H1 (cell line): ENCODE results near the gene FSTL4. TPM values are rescaled to one million over a fixed set of nuclear protein-coding genes. Genes with fewer than 3 reads are reported as not detected.

Experiments used
- CTCF ChIA-PET: fragments of 300-600 bp; sonication (Branson Sonifier 250); formaldehyde crosslinking; loops from one replicate; lab custom pipeline; 2021; ENCODE audit not compliant: partially characterized antibody; lab: Charles Lee
- POLR2A ChIA-PET: fragments of 300-600 bp; sonication (Branson Sonifier 250); formaldehyde crosslinking; loops from one replicate; lab custom pipeline; 2021; ENCODE audit warnings: inconsistent platforms; ENCODE audit not compliant: partially characterized antibody; lab: Charles Lee
- DNase-seq, 2 experiments: peaks; one replicate each; pipeline versions ENCODE4 v3.0.0 to v3.0.0-alpha.2; 2010 to 2022; ENCODE audit warnings: low spot score in 2 of 2, low read depth in 1 of 2, mixed read lengths in 1 of 2
- FAIRE-seq: peaks from 2 replicates; lab custom pipeline; 2011; peaks lifted over from hg19 to GRCh38; lab: Jason Lieb, UNC
- H2AFZ ChIP-seq: 2 replicates; pipeline ENCODE4 v1.8.1; 2012; ENCODE audit warnings: low read length, inconsistent platforms
- H2AK5ac ChIP-seq: 2 replicates; pipeline ENCODE4 v1.6.1; 2013; ENCODE audit warnings: low read depth, low read length
- H2BK120ac ChIP-seq: replicated peaks from 2 replicates; pipeline ENCODE3; 2013; ENCODE audit warnings: low read depth, low read length, inconsistent platforms
- H2BK12ac ChIP-seq: 2 replicates; pipeline ENCODE4 v1.6.1; 2013; ENCODE audit warnings: low read depth, low read length
- H2BK15ac ChIP-seq: 2 replicates; pipeline ENCODE4 v1.6.1; 2013; ENCODE audit warnings: low read length
- H2BK20ac ChIP-seq: 2 replicates; pipeline ENCODE4 v1.6.1; 2013; ENCODE audit warnings: low read length
- H2BK5ac ChIP-seq: 2 replicates; pipeline ENCODE4 v1.6.1; 2013; ENCODE audit warnings: low read depth, low read length
- H3K14ac ChIP-seq: 2 replicates; pipeline ENCODE4 v1.6.1; 2013; ENCODE audit warnings: inconsistent platforms; ENCODE audit not compliant: insufficient read length
- H3K18ac ChIP-seq: 2 replicates; pipeline ENCODE4 v1.6.1; 2013; ENCODE audit warnings: low read length; ENCODE audit errors: extremely low read depth
- H3K23ac ChIP-seq: 2 replicates; pipeline ENCODE4 v1.6.1; 2013; ENCODE audit warnings: inconsistent platforms; ENCODE audit not compliant: insufficient read length
- H3K23me2 ChIP-seq: 2 replicates; pipeline ENCODE4 v1.6.1; 2013; ENCODE audit warnings: low read depth, low read length
- H3K27ac ChIP-seq: 2 replicates; pipeline ENCODE4 v1.6.1; 2011; ENCODE audit warnings: low read depth, low read length, inconsistent platforms
- H3K27me3 ChIP-seq, 4 experiments: replicated peaks in 1 of 4; 1 replicate in 1 of 4; 2 replicates in 3 of 4; pipeline versions ENCODE4 v1.6.1 to v1.8.1; 2011 to 2013; ENCODE audit warnings: low read length in 3 of 4, mild to moderate bottlenecking in 3 of 4, inconsistent platforms in 2 of 4, mixed read lengths in 2 of 4, moderate library complexity in 1 of 4; ENCODE audit not compliant: control insufficient read depth in 3 of 4, insufficient read depth in 3 of 4; ENCODE audit errors: extremely low read depth in 1 of 4
- H3K36me3 ChIP-seq, 4 experiments: 2 replicates each; pipeline versions ENCODE4 v1.6.1 to v1.8.1; 2011 to 2013; ENCODE audit warnings: mild to moderate bottlenecking in 4 of 4, low read length in 3 of 4, moderate library complexity in 2 of 4, control low read depth in 1 of 4, inconsistent platforms in 1 of 4; ENCODE audit not compliant: insufficient read depth in 4 of 4, control insufficient read depth in 2 of 4
- H3K4ac ChIP-seq: replicated peaks from 2 replicates; pipeline ENCODE3; 2013; ENCODE audit warnings: low read length, low read depth, mixed read lengths, inconsistent platforms; ENCODE audit not compliant: insufficient read length
- H3K4me1 ChIP-seq, 4 experiments: replicated peaks in 1 of 4; 1 replicate in 1 of 4; 2 replicates in 3 of 4; pipeline versions ENCODE4 v1.6.1 to v1.8.1; 2011 to 2013; ENCODE audit warnings: low read length in 3 of 4, inconsistent platforms in 2 of 4, mixed read lengths in 1 of 4; ENCODE audit not compliant: insufficient read depth in 4 of 4, control insufficient read depth in 3 of 4
- H3K4me2 ChIP-seq, 2 experiments: 2 replicates each; pipeline versions ENCODE4 v1.6.1 to v1.8.1; 2011 to 2013; ENCODE audit warnings: low read depth in 2 of 2, low read length in 2 of 2, control low read depth in 1 of 2, inconsistent platforms in 1 of 2, mild to moderate bottlenecking in 1 of 2; ENCODE audit not compliant: insufficient read depth in 1 of 2
- H3K4me3 ChIP-seq, 4 experiments: fragments of 200-600, 300-600 bp in 1 of 4; sonication (generic), shearing (Covaris generic), sonication (Bioruptor Twin) in 1 of 4; 2 replicates each; pipeline versions ENCODE4 v1.5.1 to v1.8.1; 2011 to 2016; ENCODE audit warnings: low read length in 4 of 4, low read depth in 3 of 4, control low read depth in 2 of 4, inconsistent platforms in 2 of 4, mild to moderate bottlenecking in 2 of 4, mixed read lengths in 1 of 4, moderate library complexity in 1 of 4; ENCODE audit not compliant: insufficient read depth in 2 of 4; ENCODE audit errors: extremely low read depth in 1 of 4
- H3K56ac ChIP-seq: replicated peaks from 2 replicates; pipeline ENCODE3; 2013; ENCODE audit warnings: low read depth, mild to moderate bottlenecking, mixed read lengths, low read length, inconsistent platforms; ENCODE audit not compliant: insufficient read length
- H3K79me1 ChIP-seq: 2 replicates; pipeline ENCODE4 v1.6.1; 2013; ENCODE audit warnings: low read depth, low read length, control low read depth
- H3K79me2 ChIP-seq, 2 experiments: 2 replicates each; pipeline versions ENCODE4 v1.6.1 to v1.8.1; 2012 to 2013; ENCODE audit warnings: low read length in 2 of 2, mild to moderate bottlenecking in 2 of 2, inconsistent platforms in 1 of 2; ENCODE audit not compliant: insufficient read depth in 2 of 2, control insufficient read depth in 1 of 2
- H3K9ac ChIP-seq, 4 experiments: replicated peaks in 1 of 4; 1 replicate in 1 of 4; 2 replicates in 3 of 4; pipeline versions ENCODE4 v1.6.1 to v1.8.1; 2011 to 2013; ENCODE audit warnings: low read depth in 3 of 4, low read length in 3 of 4, control low read depth in 2 of 4, mild to moderate bottlenecking in 2 of 4, moderate library complexity in 2 of 4, inconsistent platforms in 1 of 4; ENCODE audit errors: extremely low read depth in 1 of 4
- H3K9me3 ChIP-seq, 2 experiments: 2 replicates each; pipeline versions ENCODE4 v1.6.1 to v1.8.1; 2012 to 2013; ENCODE audit warnings: mild to moderate bottlenecking in 2 of 2, moderate library complexity in 2 of 2, control low read depth in 1 of 2, inconsistent platforms in 1 of 2, low read depth in 1 of 2, low read length in 1 of 2, mixed read lengths in 1 of 2; ENCODE audit not compliant: insufficient read depth in 2 of 2
- H4K20me1 ChIP-seq, 2 experiments: replicated peaks in 1 of 2; 2 replicates each; pipeline versions ENCODE3 to v1.8.1; 2011 to 2013; ENCODE audit warnings: inconsistent platforms in 2 of 2, low read length in 2 of 2, mild to moderate bottlenecking in 1 of 2; ENCODE audit not compliant: insufficient read depth in 2 of 2, control insufficient read depth in 1 of 2
- H4K5ac ChIP-seq: 2 replicates; pipeline ENCODE4 v1.6.1; 2013; ENCODE audit warnings: low read length, low read depth, mixed read lengths, inconsistent platforms; ENCODE audit not compliant: insufficient read length
- H4K8ac ChIP-seq: 2 replicates; pipeline ENCODE4 v1.8.0; 2013; ENCODE audit warnings: mild to moderate bottlenecking, moderate library complexity, low read length, inconsistent platforms; ENCODE audit not compliant: insufficient read depth; ENCODE audit errors: extremely low read depth
- H4K91ac ChIP-seq: replicated peaks from 2 replicates; pipeline ENCODE3; 2013; ENCODE audit warnings: low read length, mixed read lengths, inconsistent platforms; ENCODE audit not compliant: insufficient read length
- BACH1 ChIP-seq: IDR thresholded peaks from 2 replicates; pipeline ENCODE4 v1.6.1; 2012; ENCODE audit warnings: low read length, improper control_type of control experiment
- EZH2 ChIP-seq: fragments of 200-600 bp; sonication (generic); IDR thresholded peaks from 2 replicates; pipeline ENCODE4 v1.7.1; 2012; ENCODE audit warnings: low read depth, mild to moderate bottlenecking, moderate library complexity, low read length, inconsistent platforms; ENCODE audit not compliant: severe bottlenecking
- MAX ChIP-seq: IDR thresholded peaks from 2 replicates; pipeline ENCODE4 v1.6.1; 2012; ENCODE audit warnings: inconsistent platforms
- NRF1 ChIP-seq: IDR thresholded peaks from 2 replicates; pipeline ENCODE4 v1.6.1; 2011; ENCODE audit warnings: mild to moderate bottlenecking, low read depth, low read length, improper control_type of control experiment
- POLR2A ChIP-seq, 2 experiments: IDR thresholded peaks; 1 replicate in 1 of 2; 2 replicates in 1 of 2; pipeline ENCODE4 v1.6.1; 2011; ENCODE audit warnings: low read depth in 2 of 2, low read length in 2 of 2, mild to moderate bottlenecking in 2 of 2; ENCODE audit errors: control extremely low read depth in 1 of 2
- RBBP5 ChIP-seq: IDR thresholded peaks from 2 replicates; pipeline ENCODE4 v1.7.1; 2012; ENCODE audit warnings: low read depth, mild to moderate bottlenecking, inconsistent platforms, low read length, moderate library complexity, borderline replicate concordance
- RXRA ChIP-seq: IDR thresholded peaks from 2 replicates; pipeline ENCODE4 v1.6.1; 2011; ENCODE audit warnings: low read depth, mild to moderate bottlenecking, low read length, moderate library complexity; ENCODE audit not compliant: insufficient read depth
- SP1 ChIP-seq: IDR thresholded peaks from 2 replicates; pipeline ENCODE4 v1.6.1; 2011; ENCODE audit warnings: low read depth, low read length
- TCF12 ChIP-seq: IDR thresholded peaks from 2 replicates; pipeline ENCODE4 v1.6.1; 2011; ENCODE audit warnings: low read depth, mild to moderate bottlenecking, low read length
- ZNF274 ChIP-seq: IDR thresholded peaks from 2 replicates; pipeline ENCODE4 v1.7.0; 2012; ENCODE audit warnings: low read length, borderline replicate concordance; ENCODE audit errors: extremely low read depth
- WGBS, 2 experiments: shearing (Covaris generic) in 1 of 2; methylation state at CpG; one replicate each; pipeline versions ENCODE4 v1.1.6 to v1.1.7; 2013 to 2015; ENCODE audit warnings: low lambda C conversion rate in 2 of 2, mixed read lengths in 2 of 2, inconsistent platforms in 1 of 2, low coverage in 1 of 2, missing lambda C conversion rate in 1 of 2; ENCODE audit not compliant: insufficient replicate concordance in 2 of 2, insufficient coverage in 1 of 2, insufficient read length in 1 of 2; ENCODE audit errors: extremely low coverage in 1 of 2, missing lambda C conversion rate in 1 of 2; 5-methylcytosine and 5-hydroxymethylcytosine counted together
- polyA plus RNA-seq, 7 experiments: library from polyadenylated mRNA; depleted of rRNA in 3 of 7; stranded (reverse) in 5 of 7; unstranded in 2 of 7; fragments of >200 nt in 5 of 7; fragments of 200-250 nt in 2 of 7; gene quantifications; 1 replicate in 5 of 7; 2 replicates in 1 of 7; 4 replicates in 1 of 7; pipeline versions ENCODE4 v1.2.1 to v1.2.3, GENCODE V29; 2011 to 2013; ENCODE audit warnings: missing spikeins in 2 of 7, mixed read lengths in 2 of 7
- total RNA-seq: library from RNA; stranded (reverse); fragmentation: NEBNext Ultra II Directional; extraction: Animal tissue kit (Norgen Biotek cat#: 25700); gene quantifications from 2 replicates; pipeline ENCODE4 v1.2.1, GENCODE V29; 2021

The FSTL4 gene
- total and polyA plus RNA-seq, 2 of the 8 experiments (the other 6 are each of a cell fraction or from before 2014, with no cell fraction given) = 3.1 to 4.1 TPM

- no peaks in the 10 kb centered on the region for H3K79me2 ChIP-seq
- H2BK15ac ChIP-seq = no peak overlapping the region
- H3K27ac ChIP-seq = no peak overlapping the region
- H2BK12ac ChIP-seq = no peak overlapping the region
- CTCF ChIA-PET = no interaction called here
- H3K23ac ChIP-seq = no peak overlapping the region
- no peak overlapping the region for H3K4me2 ChIP-seq
- FAIRE-seq (no peak), DNase-seq (no peak)
- H3K23me2 ChIP-seq = no peaks in the 10 kb centered on the region
- POLR2A ChIA-PET = no interaction called here
- H4K20me1 ChIP-seq = no peaks in the 10 kb centered on the region
- TF ChIP-seq BACH1 (no peak), TCF12 (no peak), ZNF274 (no peak), RBBP5 (no peak), MAX (no peak), RXRA (no peak), SP1 (no peak), EZH2 (no peak), POLR2A (IDR thresholded peaks at IDR 0.05; ENCODE audit: control extremely low read depth in 1 of 2, low read depth in 2 of 2, low read length in 2 of 2) (no peak), NRF1 (no peak)
- no peaks in the 10 kb centered on the region for H3K36me3 ChIP-seq
- no peak overlapping the region for H4K5ac ChIP-seq
- no peak overlapping the region for H4K8ac ChIP-seq
- no peaks in the 10 kb centered on the region for H3K9me3 ChIP-seq
- H3K79me1 ChIP-seq = no peaks in the 10 kb centered on the region
- H3K56ac ChIP-seq = no peak overlapping the region
- no peaks in the 10 kb centered on the region; a peak in 1 of 7 replicates for H3K4me1 ChIP-seq
- H3K4ac ChIP-seq = no peak overlapping the region
- H2AK5ac ChIP-seq = no peak overlapping the region
- H3K9ac ChIP-seq = no peak overlapping the region
- H3K14ac ChIP-seq = no peak overlapping the region
- WGBS, 2 experiments = 89% methylated on average over 3 of the region's 4 CpGs; no CpG with 5 or more reads in 1 of the 2 experiments
- H3K4me3 ChIP-seq = no peak overlapping the region
- H2BK5ac ChIP-seq = no peak overlapping the region
- H2AFZ ChIP-seq = no peak overlapping the region
- no peak overlapping the region for H2BK120ac ChIP-seq
- H3K18ac ChIP-seq = no peak overlapping the region
- no peaks in the 10 kb centered on the region for H3K27me3 ChIP-seq
- no peak overlapping the region for H4K91ac ChIP-seq
- H2BK20ac ChIP-seq = no peak overlapping the region
These were observed 422.5 kb downstream of the FSTL4 start for GRCh38 chr5:133189881-133190280.
